Esophagus (tissue), 2 donors: ENCODE results near the gene MRPS23. TPM values are rescaled to one million over a fixed set of nuclear protein-coding genes. Genes with fewer than 3 reads are reported as not detected.

ENCODE experiments used
- H3K27ac ChIP-seq, 2 donors: one replicate each; pipeline ENCODE4 v1.5.1; 2013; ENCODE audit warnings: low read depth in 2 of 2, mild to moderate bottlenecking in 2 of 2, inconsistent platforms in 1 of 2, low read length in 1 of 2, moderate library complexity in 1 of 2
- H3K27me3 ChIP-seq, 2 donors: one replicate each; pipeline ENCODE4 v1.6.1; 2013; ENCODE audit warnings: low read length in 2 of 2, control low read depth in 1 of 2, mild to moderate bottlenecking in 1 of 2; ENCODE audit not compliant: insufficient read depth in 2 of 2, control insufficient read depth in 1 of 2
- H3K36me3 ChIP-seq, 2 donors: one replicate each; pipeline ENCODE4 v1.6.1; 2013; ENCODE audit warnings: low read length in 1 of 2; ENCODE audit not compliant: control insufficient read depth in 2 of 2, insufficient read depth in 2 of 2
- H3K4me1 ChIP-seq, 2 donors: one replicate each; pipeline ENCODE4 v1.6.1; 2013; ENCODE audit warnings: low read length in 1 of 2; ENCODE audit not compliant: control insufficient read depth in 2 of 2, insufficient read depth in 2 of 2
- H3K4me3 ChIP-seq, 2 donors: one replicate each; pipeline ENCODE4 v1.5.1; 2013; ENCODE audit warnings: low read length in 2 of 2, mild to moderate bottlenecking in 2 of 2, low read depth in 1 of 2, moderate library complexity in 1 of 2
- H3K9me3 ChIP-seq, 2 donors: one replicate each; pipeline ENCODE4 v1.6.1; 2013; ENCODE audit warnings: mild to moderate bottlenecking in 2 of 2, low read depth in 1 of 2, low read length in 1 of 2, moderate library complexity in 1 of 2; ENCODE audit not compliant: control insufficient read depth in 2 of 2, insufficient read depth in 1 of 2
- WGBS, 2 donors: extraction: QIAGEN DNeasy Blood & Tissue Kit; methylation state at CpG; one replicate each; pipeline ENCODE4 v1.1.7; 2013; 5-methylcytosine and 5-hydroxymethylcytosine counted together
- polyA plus RNA-seq, 2 donors: library from polyadenylated mRNA; stranded (reverse); fragments of 200-250 nt; gene quantifications; one replicate each; pipeline ENCODE4 v1.2.3, GENCODE V29; 2013
- donor health status: healthy with polysubstance abuse.
- donor health status: Bipolar disorder and iron deficiency.

Gene MRPS23
- polyA plus RNA-seq, 2 donors, result 6.5 to 29.2 TPM

- Histone ChIP-seq H3K27me3 (no peaks in the 10 kb centered on the region), H3K4me1 (peaks cover 6 to 35% of the 10 kb centered on the region in 2 donors), H3K36me3 (peaks cover 0 to under 1% of the 10 kb centered on the region in 2 donors), H3K9me3 (no peaks in the 10 kb centered on the region), H3K4me3 (no peak overlapping the region), H3K27ac (peak overlapping the region; percentile 83 to 87)
- 36 to 44% methylated on average over 11 of the region's 11 CpGs for WGBS, 2 donors
Observed at GRCh38 chr17:57889892-57890856, 40.3 kb upstream of the MRPS23 start.

GRCh38 chr17:57889252-57889651, 39.4 kb upstream of the MRPS23 start:
- no peaks in the 10 kb centered on the region for H3K9me3 ChIP-seq
- peaks cover 0 to 8% of the 10 kb centered on the region in 2 donors for H3K36me3 ChIP-seq
- H3K27me3 ChIP-seq, result no peaks in the 10 kb centered on the region
- H3K27ac ChIP-seq, result peak overlapping the region in 1 of 2 donors; percentile 60
- H3K4me3 ChIP-seq, result no peak overlapping the region
- H3K4me1 ChIP-seq, result peaks cover 6 to 34% of the 10 kb centered on the region in 2 donors
- 61 to 79% methylated on average over 2 of the region's 2 CpGs for WGBS, 2 donors

GRCh38 chr17:57888311-57889216, 38.7 kb upstream of the MRPS23 start:
- peak overlapping the region in 1 of 2 donors; percentile 38 for H3K27ac ChIP-seq
- no peaks in the 10 kb centered on the region for H3K27me3 ChIP-seq
- no peak overlapping the region for H3K4me3 ChIP-seq
- WGBS, 2 donors, result 70 to 79% methylated on average over 12 of the region's 12 CpGs
- no peaks in the 10 kb centered on the region for H3K9me3 ChIP-seq
- peaks cover 6 to 29% of the 10 kb centered on the region in 2 donors for H3K4me1 ChIP-seq
- peaks cover 0 to 8% of the 10 kb centered on the region in 2 donors for H3K36me3 ChIP-seq

GRCh38 chr17:57887161-57887560, 37.3 kb upstream of the MRPS23 start:
- no peak overlapping the region for H3K27ac ChIP-seq
- 91 to 94% methylated on average over 4 of the region's 4 CpGs for WGBS, 2 donors
- no peak overlapping the region for H3K4me3 ChIP-seq
- H3K27me3 ChIP-seq, result no peaks in the 10 kb centered on the region
- H3K36me3 ChIP-seq, result peaks cover 0 to 8% of the 10 kb centered on the region in 2 donors
- H3K4me1 ChIP-seq, result peaks cover 6 to 20% of the 10 kb centered on the region in 2 donors
- no peaks in the 10 kb centered on the region for H3K9me3 ChIP-seq

- 91 to 92% methylated on average over 4 of the region's 4 CpGs for WGBS, 2 donors
- Histone ChIP-seq H3K4me1 (peaks cover 9 to 19% of the 10 kb centered on the region in 2 donors), H3K27ac (no peak overlapping the region), H3K9me3 (no peaks in the 10 kb centered on the region), H3K27me3 (no peaks in the 10 kb centered on the region), H3K4me3 (no peak overlapping the region), H3K36me3 (peaks cover 0 to 8% of the 10 kb centered on the region in 2 donors)
Observed at GRCh38 chr17:57886020-57886419, 36.2 kb upstream of the MRPS23 start.

GRCh38 chr17:57885148-57885915, 35.5 kb upstream of the MRPS23 start:
- Histone ChIP-seq H3K4me3 (no peak overlapping the region), H3K4me1 (peaks cover 7 to 13% of the 10 kb centered on the region in 2 donors), H3K9me3 (no peaks in the 10 kb centered on the region), H3K27me3 (no peaks in the 10 kb centered on the region), H3K36me3 (peaks cover 0 to 8% of the 10 kb centered on the region in 2 donors), H3K27ac (no peak overlapping the region)
- 92% methylated on average over 60 to 67 of the region's 67 CpGs for WGBS, 2 donors

GRCh38 chr17:57881783-57882351, 32.0 kb upstream of the MRPS23 start:
- peaks cover 0 to 12% of the 10 kb centered on the region in 2 donors for H3K36me3 ChIP-seq
- 49 to 51% methylated on average over 9 of the region's 9 CpGs for WGBS, 2 donors

GRCh38 chr17:57881143-57881542, 31.3 kb upstream of the MRPS23 start:
- H3K27me3 ChIP-seq, result no peaks in the 10 kb centered on the region
- peaks cover 0 to 17% of the 10 kb centered on the region in 2 donors for H3K36me3 ChIP-seq
- H3K4me3 ChIP-seq, result no peak overlapping the region
- H3K9me3 ChIP-seq, result no peaks in the 10 kb centered on the region
- WGBS, 2 donors, result 69 to 78% methylated on average over 8 of the region's 8 CpGs
- H3K4me1 ChIP-seq, result peaks cover 4 to 6% of the 10 kb centered on the region in 2 donors
- H3K27ac ChIP-seq, result peak overlapping the region; percentile 51 to 68

More at GRCh38 chr17:57881783-57882351, 32.0 kb upstream of the MRPS23 start:
- peaks cover 3 to 6% of the 10 kb centered on the region in 2 donors for H3K4me1 ChIP-seq
- H3K27ac ChIP-seq, result peak overlapping the region; percentile 51 to 68
- H3K27me3 ChIP-seq, result no peaks in the 10 kb centered on the region
- no peaks in the 10 kb centered on the region for H3K9me3 ChIP-seq
- H3K4me3 ChIP-seq, result no peak overlapping the region
